ENCODE results near the gene AKR1C2. TPM values are rescaled to one million over a fixed set of nuclear protein-coding genes. Genes with fewer than 3 reads are reported as not detected.
"Not testable (repeated sequence)": the region's sequence is repeated elsewhere in the genome, so short reads cannot be mapped to it uniquely, and the experiment has no call there.

The AKR1C2 gene
- total and polyA plus RNA-seq, 2 donors: 1.0 to 3.8 TPM

- H3K4me1 ChIP-seq (ENCODE audit: control insufficient read depth in 2 of 2, insufficient read depth in 2 of 2, low read length in 2 of 2); H3K27ac ChIP-seq (ENCODE audit: low read depth in 1 of 2, low read length in 1 of 2); H3K9me3 ChIP-seq (ENCODE audit: control insufficient read depth in 2 of 2, insufficient read depth in 1 of 2, low read length in 1 of 2); H3K27me3 ChIP-seq (ENCODE audit: control insufficient read depth in 2 of 2, insufficient read depth in 1 of 2, low read length in 1 of 2); H3K4me3 ChIP-seq (ENCODE audit: low read length in 2 of 2); H3K36me3 ChIP-seq (ENCODE audit: control insufficient read depth in 2 of 2, insufficient read depth in 2 of 2, low read length in 1 of 2); DNase-seq (ENCODE audit: low read depth in 6 of 9, low spot score in 9 of 9): not testable (repeated sequence)
- WGBS: 96% methylated on average over 2 of the region's 2 CpGs
These were observed 33.3 kb downstream of the AKR1C2 start for GRCh38 chr10:4970362-4970761.

GRCh38 chr10:4969289-4969688 lies 34.4 kb downstream of the AKR1C2 start:
- H3K4me1 ChIP-seq (ENCODE audit: control insufficient read depth in 2 of 2, insufficient read depth in 2 of 2, low read length in 2 of 2); H3K9me3 ChIP-seq (ENCODE audit: control insufficient read depth in 2 of 2, insufficient read depth in 1 of 2, low read length in 1 of 2); H3K27me3 ChIP-seq (ENCODE audit: control insufficient read depth in 2 of 2, insufficient read depth in 1 of 2, low read length in 1 of 2); H3K27ac ChIP-seq (ENCODE audit: low read depth in 1 of 2, low read length in 1 of 2); DNase-seq (ENCODE audit: low read depth in 6 of 9, low spot score in 9 of 9); H3K36me3 ChIP-seq (ENCODE audit: control insufficient read depth in 2 of 2, insufficient read depth in 2 of 2, low read length in 1 of 2); H3K4me3 ChIP-seq (ENCODE audit: low read length in 2 of 2): not testable (repeated sequence)
- 95% methylated on average over 3 of the region's 3 CpGs for WGBS

- H3K4me1 ChIP-seq (ENCODE audit: control insufficient read depth in 2 of 2, insufficient read depth in 2 of 2, low read length in 2 of 2); H3K36me3 ChIP-seq (ENCODE audit: control insufficient read depth in 2 of 2, insufficient read depth in 2 of 2, low read length in 1 of 2); H3K27me3 ChIP-seq (ENCODE audit: control insufficient read depth in 2 of 2, insufficient read depth in 1 of 2, low read length in 1 of 2); H3K4me3 ChIP-seq (ENCODE audit: low read length in 2 of 2); H3K9me3 ChIP-seq (ENCODE audit: control insufficient read depth in 2 of 2, insufficient read depth in 1 of 2, low read length in 1 of 2); DNase-seq (ENCODE audit: low read depth in 6 of 9, low spot score in 9 of 9); H3K27ac ChIP-seq (ENCODE audit: low read depth in 1 of 2, low read length in 1 of 2): not testable (repeated sequence)
- WGBS: 97% methylated on average over 3 of the region's 3 CpGs
These were observed 36.5 kb downstream of the AKR1C2 start for GRCh38 chr10:4967189-4967588.

GRCh38 chr10:4965763-4966162 lies 37.9 kb downstream of the AKR1C2 start:
- WGBS: over 99% methylated on average over 4 of the region's 4 CpGs
- not testable (repeated sequence) for H3K4me3 ChIP-seq (ENCODE audit: low read length in 2 of 2)

GRCh38 chr10:4963815-4964154 lies 39.9 kb downstream of the AKR1C2 start:
- WGBS: 99% methylated on average over 3 of the region's 4 CpGs
- DNase-seq (ENCODE audit: low read depth in 6 of 9, low spot score in 9 of 9); H3K36me3 ChIP-seq (ENCODE audit: control insufficient read depth in 2 of 2, insufficient read depth in 2 of 2, low read length in 1 of 2); H3K27me3 ChIP-seq (ENCODE audit: control insufficient read depth in 2 of 2, insufficient read depth in 1 of 2, low read length in 1 of 2); H3K9me3 ChIP-seq (ENCODE audit: control insufficient read depth in 2 of 2, insufficient read depth in 1 of 2, low read length in 1 of 2); H3K27ac ChIP-seq (ENCODE audit: low read depth in 1 of 2, low read length in 1 of 2); H3K4me1 ChIP-seq (ENCODE audit: control insufficient read depth in 2 of 2, insufficient read depth in 2 of 2, low read length in 2 of 2); H3K4me3 ChIP-seq (ENCODE audit: low read length in 2 of 2): not testable (repeated sequence)

More at GRCh38 chr10:4965763-4966162, 37.9 kb downstream of the AKR1C2 start:
- H3K27me3 ChIP-seq (ENCODE audit: control insufficient read depth in 2 of 2, insufficient read depth in 1 of 2, low read length in 1 of 2); H3K27ac ChIP-seq (ENCODE audit: low read depth in 1 of 2, low read length in 1 of 2); H3K36me3 ChIP-seq (ENCODE audit: control insufficient read depth in 2 of 2, insufficient read depth in 2 of 2, low read length in 1 of 2); DNase-seq (ENCODE audit: low read depth in 6 of 9, low spot score in 9 of 9); H3K4me1 ChIP-seq (ENCODE audit: control insufficient read depth in 2 of 2, insufficient read depth in 2 of 2, low read length in 2 of 2); H3K9me3 ChIP-seq (ENCODE audit: control insufficient read depth in 2 of 2, insufficient read depth in 1 of 2, low read length in 1 of 2): not testable (repeated sequence)

- not testable (repeated sequence) for H3K9me3 ChIP-seq (ENCODE audit: control insufficient read depth in 2 of 2, insufficient read depth in 1 of 2, low read length in 1 of 2); H3K36me3 ChIP-seq (ENCODE audit: control insufficient read depth in 2 of 2, insufficient read depth in 2 of 2, low read length in 1 of 2); H3K27ac ChIP-seq (ENCODE audit: low read depth in 1 of 2, low read length in 1 of 2); H3K4me3 ChIP-seq (ENCODE audit: low read length in 2 of 2); H3K4me1 ChIP-seq (ENCODE audit: control insufficient read depth in 2 of 2, insufficient read depth in 2 of 2, low read length in 2 of 2); H3K27me3 ChIP-seq (ENCODE audit: control insufficient read depth in 2 of 2, insufficient read depth in 1 of 2, low read length in 1 of 2); DNase-seq (ENCODE audit: low read depth in 6 of 9, low spot score in 9 of 9)
- 90% methylated on average over 6 of the region's 7 CpGs for WGBS
These were observed 40.5 kb downstream of the AKR1C2 start, which contains the start of gene AKR1C1 for GRCh38 chr10:4962876-4963814. TSS of gene AKR1C1 (plus strand) at chr10:4963415. CDS start at chr10:4963445, 30 bp downstream.

GRCh38 chr10:4962308-4962707 lies 41.3 kb downstream of the AKR1C2 start:
- not testable (repeated sequence) for H3K4me3 ChIP-seq (ENCODE audit: low read length in 2 of 2); H3K9me3 ChIP-seq (ENCODE audit: control insufficient read depth in 2 of 2, insufficient read depth in 1 of 2, low read length in 1 of 2); H3K27ac ChIP-seq (ENCODE audit: low read depth in 1 of 2, low read length in 1 of 2); H3K4me1 ChIP-seq (ENCODE audit: control insufficient read depth in 2 of 2, insufficient read depth in 2 of 2, low read length in 2 of 2); DNase-seq (ENCODE audit: low read depth in 6 of 9, low spot score in 9 of 9); H3K27me3 ChIP-seq (ENCODE audit: control insufficient read depth in 2 of 2, insufficient read depth in 1 of 2, low read length in 1 of 2); H3K36me3 ChIP-seq (ENCODE audit: control insufficient read depth in 2 of 2, insufficient read depth in 2 of 2, low read length in 1 of 2)
- 68% methylated on average over 1 of the region's 1 CpG for WGBS

- not testable (repeated sequence) for H3K27ac ChIP-seq (ENCODE audit: low read depth in 1 of 2, low read length in 1 of 2); H3K4me1 ChIP-seq (ENCODE audit: control insufficient read depth in 2 of 2, insufficient read depth in 2 of 2, low read length in 2 of 2); H3K27me3 ChIP-seq (ENCODE audit: control insufficient read depth in 2 of 2, insufficient read depth in 1 of 2, low read length in 1 of 2); H3K36me3 ChIP-seq (ENCODE audit: control insufficient read depth in 2 of 2, insufficient read depth in 2 of 2, low read length in 1 of 2); H3K4me3 ChIP-seq (ENCODE audit: low read length in 2 of 2); DNase-seq (ENCODE audit: low read depth in 6 of 9, low spot score in 9 of 9); H3K9me3 ChIP-seq (ENCODE audit: control insufficient read depth in 2 of 2, insufficient read depth in 1 of 2, low read length in 1 of 2)
- WGBS: 97% methylated on average over 11 of the region's 11 CpGs
These were observed 42.1 kb downstream of the AKR1C2 start for GRCh38 chr10:4961558-4961957.

- DNase-seq (ENCODE audit: low read depth in 6 of 9, low spot score in 9 of 9); H3K27ac ChIP-seq (ENCODE audit: low read depth in 1 of 2, low read length in 1 of 2); H3K4me1 ChIP-seq (ENCODE audit: control insufficient read depth in 2 of 2, insufficient read depth in 2 of 2, low read length in 2 of 2); H3K27me3 ChIP-seq (ENCODE audit: control insufficient read depth in 2 of 2, insufficient read depth in 1 of 2, low read length in 1 of 2); H3K9me3 ChIP-seq (ENCODE audit: control insufficient read depth in 2 of 2, insufficient read depth in 1 of 2, low read length in 1 of 2); H3K4me3 ChIP-seq (ENCODE audit: low read length in 2 of 2); H3K36me3 ChIP-seq (ENCODE audit: control insufficient read depth in 2 of 2, insufficient read depth in 2 of 2, low read length in 1 of 2): not testable (repeated sequence)
- WGBS: 96% methylated on average over 5 of the region's 5 CpGs
These were observed 46.6 kb downstream of the AKR1C2 start for GRCh38 chr10:4956955-4957645.

Data from thymus (tissue), 11 donors.